ENCODE measurements around the gene RYR3.

The RYR3 gene

GRCh38 chr15:33716025-33716424 lies 405.3 kb downstream of the RYR3 start:
- DNase-seq (ENCODE audit: low read depth), result no peak

GRCh38 chr15:33720952-33721351 lies 410.2 kb downstream of the RYR3 start:
- DNase-seq (ENCODE audit: low read depth), result no peak

- DNase-seq (ENCODE audit: low read depth), result no peak
These were observed 411.4 kb downstream of the RYR3 start for GRCh38 chr15:33722005-33722672.

- DNase-seq (ENCODE audit: low read depth), result no peak
These were observed 411.9 kb downstream of the RYR3 start for GRCh38 chr15:33722673-33723015.

GRCh38 chr15:33724321-33725036 lies 413.7 kb downstream of the RYR3 start:
- DNase-seq (ENCODE audit: low read depth), result no peak

GRCh38 chr15:33729653-33730052 lies 418.9 kb downstream of the RYR3 start:
- DNase-seq (ENCODE audit: low read depth), result no peak

GRCh38 chr15:33730815-33731214 lies 420.0 kb downstream of the RYR3 start:
- no peak for DNase-seq (ENCODE audit: low read depth)

- no peak for DNase-seq (ENCODE audit: low read depth)
These were observed 424.4 kb downstream of the RYR3 start for GRCh38 chr15:33735143-33735542.

- no peak for DNase-seq (ENCODE audit: low read depth)
These were observed 425.0 kb downstream of the RYR3 start for GRCh38 chr15:33735637-33736247.

GRCh38 chr15:33737687-33738601 lies 427.2 kb downstream of the RYR3 start:
- no peak for DNase-seq (ENCODE audit: low read depth)

GRCh38 chr15:33738941-33739664 lies 428.3 kb downstream of the RYR3 start:
- no peak for DNase-seq (ENCODE audit: low read depth)

GRCh38 chr15:33742306-33742705 lies 431.5 kb downstream of the RYR3 start:
- no peak for DNase-seq (ENCODE audit: low read depth)

GRCh38 chr15:33742800-33743199 lies 432.0 kb downstream of the RYR3 start:
- no peak for DNase-seq (ENCODE audit: low read depth)

- DNase-seq (ENCODE audit: low read depth), result no peak
These were observed 435.4 kb downstream of the RYR3 start for GRCh38 chr15:33746203-33746602.

- no peak for DNase-seq (ENCODE audit: low read depth)
These were observed 442.2 kb downstream of the RYR3 start for GRCh38 chr15:33753012-33753411.

- DNase-seq (ENCODE audit: low read depth), result no peak
These were observed 443.5 kb downstream of the RYR3 start for GRCh38 chr15:33754242-33754641.

GRCh38 chr15:33756961-33757360 lies 446.2 kb downstream of the RYR3 start:
- DNase-seq (ENCODE audit: low read depth), result no peak

GRCh38 chr15:33757516-33758232 lies 446.9 kb downstream of the RYR3 start:
- no peak for DNase-seq (ENCODE audit: low read depth)

GRCh38 chr15:33766389-33766788 lies 455.6 kb downstream of the RYR3 start:
- DNase-seq (ENCODE audit: low read depth), result no peak

GRCh38 chr15:33768670-33769190 lies 458.0 kb downstream of the RYR3 start:
- no peak for DNase-seq (ENCODE audit: low read depth)

- no peak for DNase-seq (ENCODE audit: low read depth)
These were observed 463.2 kb downstream of the RYR3 start for GRCh38 chr15:33773969-33774368.
